Activated CD4-positive, alpha-beta T cell treated with anti-CD3 and anti-CD28 coated beads for 36 hours (primary cell): Measurements from ENCODE around the gene CDC5L. TPM values are rescaled to one million over a fixed set of nuclear protein-coding genes. Genes with fewer than 3 reads are reported as not detected.

Source experiments
- ATAC-seq: fragments of 200-7000 bp; cut with Tn5 transposase; one replicate; pipeline ENCODE4 v1.10.0; 2021; ENCODE audit warnings: mild to moderate bottlenecking, moderate library complexity
- CTCF ChIA-PET: fragments of 350-600 bp; sonication (Branson Sonifier 250); formaldehyde crosslinking; loops from one replicate; lab custom pipeline; 2021; ENCODE audit warnings: antibody characterized with exemption; lab: Charles Lee
- POLR2A ChIA-PET: fragments of 350-600 bp; sonication (Branson Sonifier 250); formaldehyde crosslinking; loops from one replicate; lab custom pipeline; 2021; ENCODE audit warnings: antibody characterized with exemption, inconsistent platforms; lab: Charles Lee
- DNase-seq: peaks from one replicate; pipeline ENCODE4 v3.0.0-alpha.2; 2020
- H3K27ac Mint-ChIP-seq: one replicate; pipeline ENCODE4 v1.8.0; 2021; ENCODE audit warnings: mixed read lengths
- H3K27me3 Mint-ChIP-seq: one replicate; pipeline ENCODE4 v1.8.0; 2021; ENCODE audit warnings: mixed read lengths
- H3K36me3 Mint-ChIP-seq: one replicate; pipeline ENCODE4 v1.8.0; 2021; ENCODE audit warnings: low read depth, mixed read lengths
- H3K4me1 Mint-ChIP-seq: one replicate; pipeline ENCODE4 v1.8.0; 2021; ENCODE audit warnings: mixed read lengths
- H3K4me3 Mint-ChIP-seq: one replicate; pipeline ENCODE4 v1.8.0; 2021; ENCODE audit warnings: mild to moderate bottlenecking, moderate library complexity, mixed read lengths
- H3K9me3 Mint-ChIP-seq: one replicate; pipeline ENCODE4 v1.8.0; 2021; ENCODE audit warnings: low read depth, mixed read lengths
- intact Hi-C, 2 experiments: fragments of 100-400 bp; cut with DNase I in 1 of 2; cut with micrococcal nuclease in 1 of 2; formaldehyde crosslinking; loops; one replicate each; pipeline versions ENCODE4 v1.14.2 to v1.15.1; 2022 to 2024; cut with DNase I, micrococcal nuclease
- total RNA-seq, 2 experiments: library from RNA; stranded (reverse); gene quantifications; one replicate each; pipeline ENCODE4 v1.2.3, GENCODE V29; 2021

The CDC5L gene
- total RNA-seq, 2 experiments from 2014 or later: 25.1 to 28.9 TPM

GRCh38 chr6:44464527-44465310 lies 77.2 kb downstream of the CDC5L start:
- H3K27me3 Mint-ChIP-seq: no peaks in the 10 kb centered on the region
- H3K4me3 Mint-ChIP-seq: no peak overlapping the region
- H3K9me3 Mint-ChIP-seq: no peaks in the 10 kb centered on the region
- DNase-seq (no peak), ATAC-seq (no peak)
- no peaks in the 10 kb centered on the region for H3K4me1 Mint-ChIP-seq
- ChIA-PET CTCF (interaction anchor here (1.2 to 2.9 kb wide), 2 partner anchors 9 to 11 kb away, joined by 7 to 21 read pairs; no protein-coding TSS in a partner anchor), POLR2A (no interaction called here)
- H3K27ac Mint-ChIP-seq: no peak overlapping the region
- H3K36me3 Mint-ChIP-seq: no peaks in the 10 kb centered on the region
- intact Hi-C loops: no loop called here

GRCh38 chr6:44466955-44467354 lies 79.4 kb downstream of the CDC5L start:
- DNase-seq: no peak
- H3K27me3 Mint-ChIP-seq: no peaks in the 10 kb centered on the region
- no peaks in the 10 kb centered on the region for H3K4me1 Mint-ChIP-seq
- no peak overlapping the region for H3K27ac Mint-ChIP-seq
- ChIA-PET CTCF (interaction anchor here (1.0 to 2.9 kb wide), 2 partner anchors 8 to 41 kb away, joined by 4 to 21 read pairs; no protein-coding TSS in a partner anchor), POLR2A (no interaction called here)
- intact Hi-C loops: no loop called here
- H3K9me3 Mint-ChIP-seq: no peaks in the 10 kb centered on the region
- no peak for ATAC-seq
- no peak overlapping the region for H3K4me3 Mint-ChIP-seq
- H3K36me3 Mint-ChIP-seq: no peaks in the 10 kb centered on the region

GRCh38 chr6:44468835-44469234 lies 81.3 kb downstream of the CDC5L start:
- ATAC-seq (no peak), DNase-seq (no peak)
- no peaks in the 10 kb centered on the region for H3K36me3 Mint-ChIP-seq
- H3K4me1 Mint-ChIP-seq: no peaks in the 10 kb centered on the region
- H3K27ac Mint-ChIP-seq: no peak overlapping the region
- H3K9me3 Mint-ChIP-seq: no peaks in the 10 kb centered on the region
- no peaks in the 10 kb centered on the region for H3K27me3 Mint-ChIP-seq
- CTCF ChIA-PET: interaction anchor here (1.5 to 3.9 kb wide), 4 partner anchors 8 to 40 kb away, joined by 5 to 15 read pairs (median 12); no protein-coding TSS in a partner anchor
- intact Hi-C loops: loop anchor here in 1 of 2 experiments (1.0 kb wide), 1 partner anchor 38 kb away; no protein-coding TSS in a partner anchor
- no peak overlapping the region for H3K4me3 Mint-ChIP-seq
- POLR2A ChIA-PET: no interaction called here

GRCh38 chr6:44470115-44470464 lies 82.6 kb downstream of the CDC5L start:
- no peaks in the 10 kb centered on the region for H3K4me1 Mint-ChIP-seq
- H3K27me3 Mint-ChIP-seq: no peaks in the 10 kb centered on the region
- no peaks in the 10 kb centered on the region for H3K9me3 Mint-ChIP-seq
- no peak overlapping the region for H3K4me3 Mint-ChIP-seq
- no peaks in the 10 kb centered on the region for H3K36me3 Mint-ChIP-seq
- ChIA-PET POLR2A (interaction anchor here (0.6 kb wide), 1 partner anchor 1360 kb away, joined by 3 read pairs; no protein-coding TSS in a partner anchor), CTCF (interaction anchor here (0.7 to 3.9 kb wide), 15 partner anchors 8 to 1651 kb away, joined by 3 to 15 read pairs (median 4); no protein-coding TSS in a partner anchor)
- H3K27ac Mint-ChIP-seq: no peak overlapping the region
- intact Hi-C loops: loop anchor here (10.0 kb wide), 4 partner anchors 85 to 185 kb away; no protein-coding TSS in a partner anchor
- DNase-seq (no peak), ATAC-seq (no peak)

GRCh38 chr6:44470746-44471145 lies 83.2 kb downstream of the CDC5L start:
- no peaks in the 10 kb centered on the region for H3K4me1 Mint-ChIP-seq
- H3K27me3 Mint-ChIP-seq: no peaks in the 10 kb centered on the region
- no peaks in the 10 kb centered on the region for H3K36me3 Mint-ChIP-seq
- intact Hi-C loops: loop anchor here (10.0 kb wide), 4 partner anchors 84 to 184 kb away; no protein-coding TSS in a partner anchor
- ChIA-PET CTCF (interaction anchor here (0.7 to 3.9 kb wide), 10 partner anchors 15 to 1651 kb away, joined by 3 to 15 read pairs (median 4); no protein-coding TSS in a partner anchor), POLR2A (no interaction called here)
- DNase-seq (no peak), ATAC-seq (no peak)
- no peak overlapping the region for H3K4me3 Mint-ChIP-seq
- no peak overlapping the region for H3K27ac Mint-ChIP-seq
- H3K9me3 Mint-ChIP-seq: no peaks in the 10 kb centered on the region

- no peak overlapping the region for H3K27ac Mint-ChIP-seq
- H3K27me3 Mint-ChIP-seq: no peaks in the 10 kb centered on the region
- H3K36me3 Mint-ChIP-seq: no peaks in the 10 kb centered on the region
- CTCF ChIA-PET: interaction anchor here (0.7 to 3.9 kb wide), 7 partner anchors 14 to 1453 kb away, joined by 3 to 15 read pairs (median 3); no protein-coding TSS in a partner anchor
- H3K4me3 Mint-ChIP-seq: no peak overlapping the region
- POLR2A ChIA-PET: no interaction called here
- no peaks in the 10 kb centered on the region for H3K9me3 Mint-ChIP-seq
- no peaks in the 10 kb centered on the region for H3K4me1 Mint-ChIP-seq
- intact Hi-C loops: loop anchor here (10.0 kb wide), 4 partner anchors 83 to 183 kb away; no protein-coding TSS in a partner anchor
- DNase-seq (no peak), ATAC-seq (no peak)
Measured at GRCh38 chr6:44471271-44471981, 83.9 kb downstream of the CDC5L start.

- CTCF ChIA-PET: interaction anchor here (0.7 to 1.2 kb wide), 4 partner anchors 15 to 1452 kb away, joined by 3 to 4 read pairs (median 3); no protein-coding TSS in a partner anchor
- H3K4me1 Mint-ChIP-seq: no peaks in the 10 kb centered on the region
- DNase-seq (no peak), ATAC-seq (no peak)
- no peaks in the 10 kb centered on the region for H3K9me3 Mint-ChIP-seq
- no peaks in the 10 kb centered on the region for H3K27me3 Mint-ChIP-seq
- no peak overlapping the region for H3K27ac Mint-ChIP-seq
- intact Hi-C loops: loop anchor here (10.0 kb wide), 4 partner anchors 82 to 182 kb away; no protein-coding TSS in a partner anchor
- no peak overlapping the region for H3K4me3 Mint-ChIP-seq
- POLR2A ChIA-PET: no interaction called here
- no peaks in the 10 kb centered on the region for H3K36me3 Mint-ChIP-seq
Measured at GRCh38 chr6:44472250-44472945, 84.9 kb downstream of the CDC5L start.

- no peaks in the 10 kb centered on the region for H3K36me3 Mint-ChIP-seq
- no peaks in the 10 kb centered on the region for H3K4me1 Mint-ChIP-seq
- ATAC-seq (no peak), DNase-seq (no peak)
- POLR2A ChIA-PET: no interaction called here
- no peak overlapping the region for H3K4me3 Mint-ChIP-seq
- intact Hi-C loops: loop anchor here (2.0 to 10.0 kb wide), 8 partner anchors 81 to 1449 kb away; no protein-coding TSS in a partner anchor
- no peak overlapping the region for H3K27ac Mint-ChIP-seq
- no peaks in the 10 kb centered on the region for H3K9me3 Mint-ChIP-seq
- no peaks in the 10 kb centered on the region for H3K27me3 Mint-ChIP-seq
- CTCF ChIA-PET: interaction anchor here (0.6 to 0.7 kb wide), 2 partner anchors 127 to 1138 kb away, joined by 3 read pairs; no protein-coding TSS in a partner anchor
Measured at GRCh38 chr6:44473393-44474189, 86.1 kb downstream of the CDC5L start.

GRCh38 chr6:44474190-44474631 lies 86.7 kb downstream of the CDC5L start:
- Mint-ChIP-seq H3K4me1 (no peaks in the 10 kb centered on the region), H3K27ac (no peak overlapping the region), H3K36me3 (no peaks in the 10 kb centered on the region), H3K9me3 (no peaks in the 10 kb centered on the region), H3K27me3 (no peaks in the 10 kb centered on the region), H3K4me3 (no peak overlapping the region)
- no peak for ATAC-seq
- ChIA-PET CTCF (interaction anchor here (0.7 to 3.6 kb wide), 5 partner anchors 12 to 1448 kb away, joined by 3 to 17 read pairs (median 3); no protein-coding TSS in a partner anchor), POLR2A (no interaction called here)
- DNase-seq: no peak
- intact Hi-C loops: loop anchor here (2.0 to 10.0 kb wide), 8 partner anchors 81 to 1449 kb away; no protein-coding TSS in a partner anchor

GRCh38 chr6:44474643-44475042 lies 87.1 kb downstream of the CDC5L start:
- H3K9me3 Mint-ChIP-seq: no peaks in the 10 kb centered on the region
- no peak for ATAC-seq
- no peaks in the 10 kb centered on the region for H3K27me3 Mint-ChIP-seq
- no peak overlapping the region for H3K27ac Mint-ChIP-seq
- H3K4me1 Mint-ChIP-seq: no peaks in the 10 kb centered on the region
- no peak for DNase-seq
- ChIA-PET POLR2A (no interaction called here), CTCF (interaction anchor here (0.6 to 3.6 kb wide), 27 partner anchors 9 to 1448 kb away, joined by 3 to 21 read pairs (median 4); no protein-coding TSS in a partner anchor)
- H3K36me3 Mint-ChIP-seq: no peaks in the 10 kb centered on the region
- H3K4me3 Mint-ChIP-seq: no peak overlapping the region
- intact Hi-C loops: loop anchor here (2.0 to 10.0 kb wide), 8 partner anchors 80 to 1448 kb away; no protein-coding TSS in a partner anchor
